ENCODE data around the gene GYS1.
"Not testable (repeated sequence)": the region's sequence is repeated elsewhere in the genome, so short reads cannot be mapped to it uniquely, and the experiment has no call there.

GYS1 gene

GRCh38 chr19:48934837-48935236 lies 58.3 kb downstream of the GYS1 start (continued):
- TF ChIP-seq TSHZ2 (CRISPR knock-in tag; IDR thresholded peaks at IDR 0.05) (no peak), ZFP30 (CRISPR knock-in tag; IDR thresholded peaks at IDR 0.05) (no peak), ZC3H10 (CRISPR knock-in tag; IDR thresholded peaks at IDR 0.05) (no peak), ESRRG (CRISPR knock-in tag; IDR thresholded peaks at IDR 0.05) (no peak)

DNA sequence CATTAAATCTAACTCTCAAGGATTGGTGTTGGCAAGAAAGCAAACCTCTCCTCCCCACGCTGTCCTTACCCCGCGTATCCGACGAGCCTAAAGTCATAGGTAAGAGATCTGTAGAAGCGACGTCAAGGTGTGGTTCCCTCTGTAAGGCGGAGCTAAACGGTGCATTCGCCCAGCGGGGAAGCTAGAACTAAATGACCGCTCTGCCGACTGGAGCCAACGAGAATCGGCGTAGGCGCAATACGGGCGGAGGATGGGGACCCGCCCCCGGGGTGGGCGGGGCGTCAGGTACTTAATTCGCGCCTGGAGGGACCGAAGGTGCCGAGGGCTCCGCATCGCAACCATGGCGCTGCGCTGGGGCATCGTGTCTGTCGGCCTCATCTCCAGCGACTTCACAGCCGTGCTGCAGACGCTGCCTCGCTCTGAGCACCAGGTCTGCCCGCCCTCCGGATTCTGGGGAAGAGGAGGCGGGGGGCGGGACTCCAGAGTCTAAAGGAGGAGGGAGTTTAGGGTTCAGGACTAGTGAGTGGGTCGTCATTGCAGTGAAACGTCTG lies 59.7 kb downstream of the GYS1 start, which contains the start of gene DHDH:
TSS of gene DHDH (plus strand) at position 318 of the 551 bp plus-strand sequence. CDS start at position 341, 23 bp downstream.
- ATAC-seq = peak; percentile 98
- no peak for TF ChIP-seq ZFP3 (CRISPR knock-in tag; IDR thresholded peaks at IDR 0.05)
- TF ChIP-seq TOX (CRISPR knock-in tag; IDR thresholded peaks at IDR 0.05; ENCODE audit: borderline replicate concordance) = no peak

GRCh38 chr19:48928164-48929025 lies 64.7 kb downstream of the GYS1 start:
- no peak for TF ChIP-seq ZNF70 (CRISPR knock-in tag; IDR thresholded peaks at IDR 0.05)
- TF ChIP-seq ARNTL (CRISPR knock-in tag; IDR thresholded peaks at IDR 0.05; ENCODE audit: borderline replicate concordance, low read depth) = no peak
- no peak for TF ChIP-seq ZNF565 (CRISPR knock-in tag; conservative IDR thresholded peaks at IDR 0.05; ENCODE audit: low read depth)
- TF ChIP-seq GLIS3 (CRISPR knock-in tag; IDR thresholded peaks at IDR 0.05) = no peak
- no peak for TF ChIP-seq TCF4 (CRISPR knock-in tag; IDR thresholded peaks at IDR 0.05; ENCODE audit: borderline replicate concordance)
- ATAC-seq = no peak

- ATAC-seq = not testable (repeated sequence)
Measured at GRCh38 chr19:48927692-48928091, 65.4 kb downstream of the GYS1 start.

DNA sequence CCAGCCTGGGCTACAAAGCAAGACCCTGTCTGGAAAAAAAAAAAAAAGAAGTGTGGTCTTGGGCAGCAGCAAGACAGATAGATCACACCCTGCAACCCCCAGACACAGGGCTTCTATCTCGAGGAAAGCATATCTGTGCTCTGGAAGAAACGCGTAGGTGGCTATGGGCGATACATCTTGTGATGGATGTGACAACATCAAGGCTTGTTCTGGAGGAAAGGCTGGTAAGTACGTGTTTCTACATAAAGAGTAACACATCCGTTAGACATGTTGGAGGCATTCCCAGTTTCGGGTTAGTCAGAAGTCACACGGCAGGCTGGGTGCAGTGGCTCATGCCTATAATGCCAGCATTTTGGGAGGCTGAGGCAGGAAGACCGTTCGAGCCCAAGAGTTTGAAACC lies 66.2 kb downstream of the GYS1 start:
- ATAC-seq = peak; percentile 76
- no peak for TF ChIP-seq ZNF8 (CRISPR knock-in tag; IDR thresholded peaks at IDR 0.05)

DNA sequence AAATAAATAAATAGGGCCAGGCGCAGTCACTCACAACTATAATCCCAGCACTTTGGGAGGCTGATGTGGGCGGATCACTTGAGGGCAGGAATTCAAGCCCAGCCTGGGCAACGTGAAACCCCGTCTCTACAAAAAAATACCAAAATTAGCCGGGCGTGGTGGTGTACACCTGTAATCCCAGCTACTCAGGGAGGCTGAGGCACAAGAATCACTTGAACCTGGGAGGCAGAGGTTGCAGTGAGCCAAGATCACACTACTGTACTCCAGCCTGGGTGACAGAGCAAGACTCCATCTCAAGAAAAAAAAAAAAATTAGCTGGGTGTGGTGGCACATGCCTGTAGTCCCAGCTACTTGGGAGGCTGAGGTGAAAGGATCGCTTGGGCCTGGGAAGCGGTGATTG lies 67.2 kb downstream of the GYS1 start:
- ATAC-seq = peak; percentile 5; the same call in 2 of the 3 replicates

DNA sequence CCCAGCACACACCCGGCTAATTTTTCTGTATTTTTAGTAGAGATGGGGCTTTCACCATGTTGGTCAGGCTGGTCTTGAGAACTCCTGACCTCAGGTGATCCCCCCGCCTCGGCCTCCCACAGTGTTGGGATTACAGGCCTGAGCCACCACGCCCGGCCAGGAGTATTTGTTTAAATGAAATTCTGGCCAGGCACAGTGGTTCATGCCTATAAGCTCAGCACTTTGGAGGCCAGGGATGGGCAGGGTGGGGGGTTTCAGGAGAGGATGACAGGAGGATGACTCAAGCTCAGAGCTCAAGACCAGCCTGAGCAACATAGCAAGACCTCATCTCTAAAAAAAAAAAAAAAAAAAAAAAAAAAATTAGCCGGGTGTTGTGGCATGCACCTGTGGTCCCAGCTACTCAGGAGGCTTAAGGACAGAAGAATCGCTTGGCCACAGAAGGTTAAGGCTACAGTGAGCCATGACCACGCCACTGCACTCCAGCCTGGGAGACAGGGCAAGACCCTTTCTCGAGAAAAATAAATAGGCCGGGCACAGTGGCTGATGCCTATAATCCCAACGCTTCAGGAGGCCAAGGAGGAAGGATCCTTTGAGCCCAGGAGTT lies 67.8 kb downstream of the GYS1 start:
- peak; percentile 77 for ATAC-seq
- TF ChIP-seq ZNF565 (CRISPR knock-in tag; conservative IDR thresholded peaks at IDR 0.05; ENCODE audit: low read depth) (no peak), PPARA (CRISPR knock-in tag; IDR thresholded peaks at IDR 0.05; ENCODE audit: borderline replicate concordance) (no peak), ARNTL (CRISPR knock-in tag; IDR thresholded peaks at IDR 0.05; ENCODE audit: borderline replicate concordance, low read depth) (no peak)

- TF ChIP-seq RARB (CRISPR knock-in tag; IDR thresholded peaks at IDR 0.05) = no peak
- TF ChIP-seq OSR1 (CRISPR knock-in tag; IDR thresholded peaks at IDR 0.05) = no peak
- TF ChIP-seq CSRNP3 (CRISPR knock-in tag; IDR thresholded peaks at IDR 0.05) = no peak
- no peak for TF ChIP-seq ZC3H10 (CRISPR knock-in tag; IDR thresholded peaks at IDR 0.05)
- no peak for ATAC-seq
Measured at GRCh38 chr19:48922548-48923490, 70.3 kb downstream of the GYS1 start.
